ENCODE results near the gene RAB14. TPM values are rescaled to one million over a fixed set of nuclear protein-coding genes. Genes with fewer than 3 reads are reported as not detected.

Gene RAB14
- total RNA-seq, 1 experiment from 2014 or later: 63.1 TPM

GRCh38 chr9:121143771-121144170, 57.9 kb downstream of the RAB14 start:
- Histone ChIP-seq H3K9ac (ENCODE audit: low read length) (no peak overlapping the region), H3K4me1 (ENCODE audit: control insufficient read depth in 1 of 2, insufficient read depth in 2 of 2, low read length in 2 of 2) (no peaks in the 10 kb centered on the region), H3K9me3 (ENCODE audit: control insufficient read depth in 1 of 2, insufficient read depth in 1 of 2, low read depth in 1 of 2, low read length in 2 of 2) (no peaks in the 10 kb centered on the region), H4K20me1 (ENCODE audit: insufficient read depth) (no peaks in the 10 kb centered on the region), H3K4me2 (ENCODE audit: low read length) (no peak overlapping the region), H3K4me3 (replicated peaks in 1 of 2; ENCODE audit: low read depth in 1 of 2, low read length in 2 of 2) (no peak overlapping the region), H3K27me3 (ENCODE audit: insufficient read depth, low read length) (no peaks in the 10 kb centered on the region), H2AFZ (ENCODE audit: low read depth, low read length, poor library complexity, severe bottlenecking) (no peak overlapping the region), H3K9me2 (ENCODE audit: insufficient read depth) (no peaks in the 10 kb centered on the region), H3K79me2 (ENCODE audit: insufficient read depth, low read length) (no peaks in the 10 kb centered on the region), H3K27ac (ENCODE audit: low read depth, low read length) (no peak overlapping the region), H3K36me3 (ENCODE audit: control insufficient read depth in 1 of 2, insufficient read depth in 2 of 2, low read length in 2 of 2) (peaks cover 0 to 9% of the 10 kb centered on the region in 2 experiments; a peak in 3 of 4 replicates)
- intact Hi-C loops (cut with micrococcal nuclease): no loop called here
- POLR2A ChIA-PET: no interaction called here
- TF ChIP-seq YY1 (IDR thresholded peaks at IDR 0.05; ENCODE audit: extremely low read depth, insufficient replicate concordance, low read depth, low read length): no peak
- ATAC-seq (no peak), DNase-seq (ENCODE audit: low read depth, low spot score) (no peak)
- RAD21 ChIA-PET (ENCODE audit: low non-redundant PET in 1 of 2, low total read pairs in 2 of 2, uncharacterized antibody in 2 of 2, unreplicated experiment in 2 of 2): no interaction called here
- CTCF ChIA-PET: no interaction called here
- no TSS peak for BruUV-seq (replicated peaks)

- Histone ChIP-seq H4K20me1 (ENCODE audit: insufficient read depth) (no peaks in the 10 kb centered on the region), H3K4me2 (ENCODE audit: low read length) (no peak overlapping the region), H3K4me3 (replicated peaks in 1 of 2; ENCODE audit: low read depth in 1 of 2, low read length in 2 of 2) (no peak overlapping the region), H3K4me1 (ENCODE audit: control insufficient read depth in 1 of 2, insufficient read depth in 2 of 2, low read length in 2 of 2) (no peaks in the 10 kb centered on the region), H3K79me2 (ENCODE audit: insufficient read depth, low read length) (no peaks in the 10 kb centered on the region), H3K27me3 (ENCODE audit: insufficient read depth, low read length) (no peaks in the 10 kb centered on the region), H3K36me3 (ENCODE audit: control insufficient read depth in 1 of 2, insufficient read depth in 2 of 2, low read length in 2 of 2) (peaks cover 0 to 9% of the 10 kb centered on the region in 2 experiments; a peak in 3 of 4 replicates), H3K9me2 (ENCODE audit: insufficient read depth) (no peaks in the 10 kb centered on the region), H2AFZ (ENCODE audit: low read depth, low read length, poor library complexity, severe bottlenecking) (no peak overlapping the region), H3K9me3 (ENCODE audit: control insufficient read depth in 1 of 2, insufficient read depth in 1 of 2, low read depth in 1 of 2, low read length in 2 of 2) (no peaks in the 10 kb centered on the region), H3K9ac (ENCODE audit: low read length) (no peak overlapping the region), H3K27ac (ENCODE audit: low read depth, low read length) (no peak overlapping the region)
- ChIA-PET POLR2A (no interaction called here), CTCF (no interaction called here), RAD21 (ENCODE audit: low non-redundant PET in 1 of 2, low total read pairs in 2 of 2, uncharacterized antibody in 2 of 2, unreplicated experiment in 2 of 2) (no interaction called here)
- BruUV-seq (replicated peaks): no TSS peak
- intact Hi-C loops (cut with micrococcal nuclease): no loop called here
- no peak for TF ChIP-seq CEBPB (IDR thresholded peaks at IDR 0.05; ENCODE audit: low read depth)
- TF ChIP-seq CTCF (IDR thresholded peaks at IDR 0.05 in 2 of 3, conservative IDR thresholded peaks at IDR 0.05 in 1 of 3; ENCODE audit: borderline replicate concordance in 1 of 3, insufficient read depth in 1 of 3, low read depth in 2 of 3, low read length in 2 of 3): no peak
- ATAC-seq: no peak
- no peak for DNase-seq (ENCODE audit: low read depth, low spot score)
Observed at GRCh38 chr9:121141706-121142105, 60.0 kb downstream of the RAB14 start.

Measured in HCT116 (cell line).